GM18502 (cell line): ENCODE measurements around the gene SGK1.
A peak's percentile ranks its signal among the peaks of the same experiment; 100 is the strongest.
"Not testable (repeated sequence)": the region's sequence is repeated elsewhere in the genome, so short reads cannot be mapped to it uniquely, and the experiment has no call there.

Experiments used
- ATAC-seq: cut with Tn5 transposase; IDR thresholded peaks from one replicate; pipeline ENCODE4 v1.9.1; 2021; ENCODE audit warnings: mild to moderate bottlenecking; ENCODE audit not compliant: unreplicated experiment, poor library complexity

SGK1 gene

DNA sequence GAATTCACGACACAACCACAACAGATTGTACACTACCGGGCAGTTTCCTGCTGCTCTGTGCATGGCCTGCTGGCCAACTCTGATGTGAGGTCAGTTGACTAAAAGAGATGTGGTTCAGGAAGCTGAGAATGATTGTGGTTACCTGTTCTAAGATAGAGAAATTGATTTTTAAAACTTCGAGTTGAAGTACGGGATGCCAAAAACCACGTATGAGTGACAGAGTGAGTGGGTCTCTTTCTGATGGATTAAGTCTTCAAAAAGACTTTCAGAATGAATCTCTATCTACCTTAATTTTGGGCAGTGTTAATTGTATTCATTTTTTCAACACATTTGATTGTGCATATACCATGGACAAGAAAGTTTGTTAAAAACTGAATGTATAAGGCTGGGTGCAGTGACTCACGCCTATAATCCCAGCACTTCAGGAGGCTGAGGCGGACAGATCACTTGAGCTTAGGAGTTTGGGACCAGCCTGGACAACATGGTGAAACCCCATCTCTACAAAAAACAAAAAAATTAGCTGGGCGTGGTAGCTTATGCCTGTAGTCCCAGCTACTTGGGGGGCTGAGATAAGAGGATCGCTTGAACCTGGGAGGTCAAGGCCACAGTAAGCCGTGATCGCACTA is 121.2 kb downstream of the SGK1 start:
- peak; percentile 68 for ATAC-seq

- no peak for ATAC-seq
These were observed 121.9 kb downstream of the SGK1 start for GRCh38 chr6:134195985-134196384.

- ATAC-seq, result no peak
These were observed 122.6 kb downstream of the SGK1 start for GRCh38 chr6:134195164-134195906.

DNA sequence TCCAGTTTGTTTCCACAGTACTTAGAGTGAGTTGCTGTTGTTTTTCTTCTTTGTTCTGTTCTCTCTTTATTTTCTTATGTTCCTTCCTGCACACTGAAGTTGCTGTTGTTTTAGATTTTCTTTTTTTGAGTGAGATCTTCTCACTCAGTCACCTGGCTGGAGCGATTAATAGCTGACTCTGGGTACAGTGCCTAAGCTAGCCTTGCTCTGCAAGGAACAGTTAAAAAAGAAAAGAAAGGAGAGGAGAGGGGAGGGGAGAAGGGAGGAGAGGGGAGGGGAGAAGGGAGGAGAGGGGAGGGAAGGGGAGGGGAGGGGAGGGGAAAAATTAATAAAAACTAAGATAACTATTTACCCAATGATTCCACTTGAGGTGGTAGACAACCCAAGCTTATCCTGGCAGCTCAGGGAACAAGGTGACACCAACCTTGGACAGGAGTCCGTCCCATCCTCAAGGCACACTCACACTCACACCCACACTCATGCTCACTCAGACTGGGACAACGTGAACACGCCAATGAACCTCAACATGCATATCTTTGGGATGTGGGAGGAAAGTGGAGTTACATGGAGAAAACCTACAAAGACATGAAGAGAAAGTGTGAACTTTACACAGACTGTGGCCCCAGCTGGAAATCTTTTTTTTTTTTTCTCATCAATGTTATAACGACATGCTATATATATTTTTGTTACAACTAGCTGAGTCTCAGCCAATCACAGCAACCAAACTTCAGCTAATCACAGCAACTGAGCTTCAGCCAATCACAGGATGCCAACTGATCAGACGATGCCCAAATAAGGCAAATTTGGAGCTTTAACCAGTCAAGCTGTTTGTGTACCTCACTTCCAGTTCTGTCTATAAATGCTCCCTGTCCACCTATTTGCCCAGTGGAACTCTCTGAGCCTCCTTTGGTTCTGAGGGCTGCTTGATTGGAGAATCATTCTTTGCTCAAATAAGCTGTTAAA is 124.1 kb downstream of the SGK1 start:
- no peak for ATAC-seq

DNA sequence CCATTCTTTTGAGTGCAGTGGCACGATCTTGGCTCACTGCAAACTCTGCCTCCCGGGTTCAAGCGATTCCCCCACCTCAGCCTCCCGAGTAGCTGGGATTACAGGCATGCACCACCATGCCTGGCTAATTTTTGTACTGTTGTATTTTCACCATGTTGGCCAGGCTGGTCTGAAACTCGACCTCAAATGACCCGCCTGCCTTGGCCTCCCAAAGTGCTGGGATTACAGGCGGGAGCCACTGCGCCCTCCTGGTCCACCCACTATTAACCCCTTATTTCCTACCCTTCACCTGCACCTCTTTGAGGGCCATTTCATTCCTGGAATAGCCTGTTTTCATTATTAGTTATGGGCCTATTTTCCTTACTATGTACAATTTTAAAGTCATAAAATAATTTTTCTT is 125.3 kb downstream of the SGK1 start:
- ATAC-seq, result not testable (repeated sequence)

DNA sequence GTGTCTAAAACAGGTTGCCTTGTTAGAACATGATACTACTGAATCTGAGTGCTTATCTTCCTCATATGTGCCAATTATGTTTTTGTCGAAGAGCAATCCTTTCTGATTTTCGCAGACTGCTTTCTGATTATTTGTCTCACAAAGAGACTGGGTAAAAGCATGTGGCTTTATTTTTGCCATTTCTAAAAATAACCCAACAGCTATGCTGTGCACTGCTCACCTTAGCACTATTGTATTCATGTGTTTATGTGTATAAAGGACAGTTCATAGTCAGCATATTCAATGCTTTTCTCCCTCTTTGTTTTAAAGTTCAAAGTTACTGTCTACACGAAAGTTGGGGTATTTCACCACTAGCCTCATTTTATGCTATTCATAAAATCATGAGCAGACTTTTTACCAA is 127.0 kb downstream of the SGK1 start:
- no peak for ATAC-seq

DNA sequence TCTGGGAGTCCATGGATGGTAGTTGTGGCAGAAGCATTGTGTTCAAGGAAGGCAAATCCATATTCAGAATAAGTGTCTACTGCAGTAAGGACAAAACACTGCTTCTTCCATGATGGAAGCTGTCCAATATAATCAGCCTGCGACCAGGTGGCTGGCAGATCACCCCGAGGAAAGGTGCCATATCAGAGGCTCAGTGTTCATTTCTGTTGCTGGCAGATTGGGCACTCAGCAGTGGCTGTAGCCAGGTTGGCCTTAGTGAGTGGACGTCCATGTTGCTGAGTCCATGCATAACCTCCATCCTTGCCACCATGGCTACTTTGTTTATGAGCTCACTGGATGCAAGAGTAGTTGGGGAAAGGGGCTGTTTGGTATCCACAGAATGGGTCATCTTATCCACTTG is 130.2 kb downstream of the SGK1 start:
- no peak for ATAC-seq

DNA sequence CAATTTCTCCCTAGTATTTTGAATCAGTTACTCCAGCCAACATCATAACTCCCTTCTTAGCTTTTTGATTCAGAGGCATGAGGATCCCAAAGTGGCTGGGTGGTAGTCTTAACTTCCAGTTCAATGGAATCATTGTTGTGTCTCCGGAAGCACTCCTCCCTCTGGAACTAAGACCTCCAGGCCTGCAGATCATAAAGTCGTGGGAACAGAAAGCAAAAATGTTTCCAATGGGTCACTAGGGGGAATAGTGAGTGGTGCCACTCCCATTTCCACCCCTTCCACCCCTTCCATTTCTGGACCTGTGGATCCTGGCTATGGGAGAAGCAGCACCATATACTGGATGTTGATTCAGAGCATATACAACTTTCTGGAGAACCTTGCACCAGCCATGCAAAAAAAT is 130.8 kb downstream of the SGK1 start:
- no peak for ATAC-seq

DNA sequence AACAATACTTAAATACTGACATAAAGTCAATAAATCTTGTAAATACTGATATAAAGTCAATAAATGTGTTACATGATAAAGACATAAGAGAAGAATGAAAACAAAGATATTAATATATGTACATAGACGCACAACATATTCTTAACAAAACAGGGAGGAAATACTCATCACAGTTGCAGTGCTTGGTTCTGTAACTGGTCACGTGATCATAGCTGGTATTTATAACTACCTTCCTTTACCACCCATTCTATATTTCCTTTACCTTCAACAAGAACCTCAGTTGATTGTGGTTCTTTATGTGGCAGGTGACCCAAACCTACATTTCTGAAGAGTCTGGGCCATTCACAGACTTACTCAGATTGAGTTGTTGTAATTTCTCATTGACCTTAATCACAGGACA is 131.6 kb downstream of the SGK1 start:
- no peak for ATAC-seq

DNA sequence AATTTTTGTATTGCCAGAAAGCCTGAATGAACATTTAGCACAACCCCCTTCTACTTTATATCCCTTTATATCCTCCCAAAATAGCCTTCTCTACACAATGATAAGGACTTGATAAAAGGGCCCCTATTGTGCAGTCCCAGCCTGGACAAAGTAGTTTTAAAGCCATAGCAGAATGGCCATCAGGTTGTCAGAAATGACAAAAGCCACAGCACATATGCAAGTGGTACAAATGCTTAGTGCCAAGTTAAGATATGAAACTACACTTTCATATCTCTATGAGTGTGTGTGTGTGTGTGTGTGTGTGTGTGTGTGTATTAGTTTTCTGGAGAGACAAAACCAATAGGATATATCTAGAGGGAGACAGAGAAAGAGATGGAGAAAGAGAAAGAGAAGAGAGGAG is 132.6 kb downstream of the SGK1 start:
- ATAC-seq, result no peak

DNA sequence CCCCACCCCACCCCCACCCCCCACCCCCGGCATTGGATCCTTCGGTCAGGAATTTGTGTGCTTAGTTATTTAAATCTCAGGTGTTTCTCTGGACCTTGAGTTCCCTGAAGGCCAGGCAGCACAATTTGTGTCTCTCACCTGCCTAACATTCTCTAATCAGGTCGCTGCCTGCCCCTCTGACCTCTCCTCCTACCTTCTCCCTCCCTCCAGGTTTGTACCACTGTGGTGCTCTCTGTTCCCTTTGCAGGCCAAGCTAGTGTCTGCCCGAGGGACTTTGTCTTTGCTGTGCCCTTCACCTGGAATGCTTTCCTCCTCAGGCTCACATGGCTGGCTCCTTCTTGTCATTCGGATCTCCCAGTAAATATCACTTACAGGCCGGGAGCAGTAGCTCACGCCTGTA is 134.1 kb downstream of the SGK1 start:
- ATAC-seq, result no peak

DNA sequence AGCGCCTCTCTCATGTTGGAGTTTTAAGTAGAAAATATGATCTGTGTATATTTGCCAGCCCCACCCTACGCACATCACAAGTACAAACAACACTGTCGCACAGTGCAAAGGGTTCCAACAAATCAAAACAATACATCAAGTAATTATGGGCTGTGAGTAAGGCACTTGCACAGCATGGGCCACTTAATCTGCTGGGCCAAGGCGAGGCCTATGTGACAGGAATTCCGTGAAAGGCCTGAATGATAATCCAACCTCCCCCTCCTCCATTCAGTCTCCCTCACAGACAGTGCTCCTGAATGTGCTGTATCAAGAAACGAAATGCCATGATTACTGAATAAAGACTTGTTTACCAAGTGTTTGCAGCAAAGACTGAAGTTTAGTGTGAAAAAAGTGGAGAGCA is 135.4 kb downstream of the SGK1 start:
- ATAC-seq, result no peak

DNA sequence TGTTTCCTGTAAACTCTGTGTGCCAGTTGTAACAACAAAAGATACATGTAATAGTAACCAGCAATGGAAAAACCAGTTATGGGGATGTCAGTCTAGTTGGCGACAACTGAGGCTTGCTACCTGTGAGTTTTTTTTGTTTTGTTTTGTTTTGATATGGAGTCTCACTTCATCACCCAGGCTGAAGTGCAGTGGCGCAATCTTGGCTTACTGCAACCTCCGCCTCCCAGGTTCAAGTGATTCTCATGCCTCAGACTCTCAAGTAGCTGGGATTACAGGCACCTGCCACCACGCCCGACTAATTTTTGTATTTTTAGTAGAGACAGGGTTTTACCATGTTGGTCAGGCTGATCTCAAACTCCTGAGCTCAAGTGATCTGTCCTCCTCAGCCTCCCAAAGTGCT is 136.2 kb downstream of the SGK1 start:
- not testable (repeated sequence) for ATAC-seq

GRCh38 chr6:134181251-134181650 is 136.7 kb downstream of the SGK1 start:
- not testable (repeated sequence) for ATAC-seq

DNA sequence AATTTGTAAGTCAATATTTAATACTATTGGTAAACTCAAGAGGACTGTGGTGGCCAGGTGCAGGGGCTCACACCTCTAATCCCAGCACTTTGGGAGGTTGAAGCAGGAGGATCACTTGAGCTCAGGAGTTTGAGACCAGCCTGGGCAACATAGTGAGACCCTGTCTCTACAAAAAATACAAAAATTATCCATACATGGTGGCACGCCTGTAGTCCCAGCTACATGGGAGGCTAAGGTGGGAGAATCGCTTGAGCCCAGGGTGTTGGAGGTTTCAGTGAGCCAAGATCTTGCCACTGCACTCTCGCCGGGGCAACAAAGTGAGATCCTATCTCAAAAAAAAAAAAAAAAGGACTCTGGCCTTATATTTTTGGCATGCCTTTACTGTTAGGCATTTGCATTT is 137.4 kb downstream of the SGK1 start:
- not testable (repeated sequence) for ATAC-seq

DNA sequence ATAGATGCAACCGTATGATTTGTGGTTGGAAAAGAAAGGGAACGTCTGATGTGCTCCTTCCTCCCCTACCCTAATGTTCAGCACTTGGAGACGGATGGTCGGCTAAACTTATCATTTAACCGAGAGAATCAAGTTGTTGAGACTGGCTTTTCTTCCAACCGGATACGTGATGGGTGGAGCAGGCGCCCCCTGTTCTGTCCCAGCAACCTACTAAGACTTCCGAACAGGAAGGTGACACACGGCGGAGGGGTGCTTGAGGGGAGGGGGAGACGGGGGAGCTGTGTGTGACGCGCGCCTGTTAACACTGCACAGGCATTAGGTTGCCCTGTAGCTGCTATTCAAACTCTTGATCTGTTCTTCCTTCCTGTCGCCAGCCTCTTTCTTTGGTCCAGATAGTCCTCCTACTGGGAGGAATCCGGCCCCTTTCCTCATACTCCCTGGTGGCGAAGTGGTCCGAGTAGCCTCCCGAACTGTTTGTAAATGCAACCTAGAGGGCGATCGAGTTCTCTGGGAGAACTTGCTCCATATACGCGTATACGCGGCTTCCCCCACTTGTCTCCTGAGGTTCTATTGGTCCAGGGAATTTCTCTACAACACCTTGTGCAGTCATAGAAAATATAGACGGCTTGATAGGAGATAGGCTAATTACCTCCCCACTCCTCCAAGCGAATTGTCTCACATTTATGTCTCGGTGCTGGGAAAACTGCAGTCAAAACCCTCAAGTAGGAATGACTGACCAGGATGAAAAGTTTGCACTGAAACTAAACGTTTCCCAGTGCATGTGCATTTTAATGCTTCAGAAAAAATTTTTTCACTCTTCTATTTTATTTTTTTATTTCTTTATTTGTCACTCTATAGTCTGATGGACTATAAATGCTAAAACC is 139.5 kb downstream of the SGK1 start:
- peak; percentile 25 for ATAC-seq

DNA sequence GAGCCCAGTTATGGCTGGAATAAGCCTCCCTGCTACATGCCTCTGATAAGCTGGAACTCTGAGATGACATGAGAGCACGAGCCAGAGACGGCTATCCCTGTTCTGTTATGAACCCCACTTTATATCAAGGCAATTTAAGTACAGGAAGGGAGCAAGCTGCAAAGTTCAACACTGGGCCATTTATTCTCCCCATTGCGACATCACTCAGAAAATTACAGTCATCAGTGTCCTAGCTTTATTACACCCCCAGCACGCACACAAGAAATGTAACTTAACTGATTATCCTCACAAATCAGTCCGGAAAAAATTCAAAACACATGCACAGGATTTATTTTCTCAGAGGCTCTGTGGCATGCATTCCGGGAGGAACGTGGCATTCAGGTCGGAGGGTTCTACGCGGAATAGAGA is 140.2 kb downstream of the SGK1 start:
- ATAC-seq, result no peak

- no peak for ATAC-seq
These were observed 140.7 kb downstream of the SGK1 start for GRCh38 chr6:134177236-134177635.

GRCh38 chr6:134176264-134176975 is 141.5 kb downstream of the SGK1 start:
- no peak for ATAC-seq
